ENCODE results near the gene LRP1. TPM values are rescaled to one million over a fixed set of nuclear protein-coding genes. Genes with fewer than 3 reads are reported as not detected.

The LRP1 gene
- total RNA-seq, 1 donor from 2014 or later: 24.7 TPM

DNA sequence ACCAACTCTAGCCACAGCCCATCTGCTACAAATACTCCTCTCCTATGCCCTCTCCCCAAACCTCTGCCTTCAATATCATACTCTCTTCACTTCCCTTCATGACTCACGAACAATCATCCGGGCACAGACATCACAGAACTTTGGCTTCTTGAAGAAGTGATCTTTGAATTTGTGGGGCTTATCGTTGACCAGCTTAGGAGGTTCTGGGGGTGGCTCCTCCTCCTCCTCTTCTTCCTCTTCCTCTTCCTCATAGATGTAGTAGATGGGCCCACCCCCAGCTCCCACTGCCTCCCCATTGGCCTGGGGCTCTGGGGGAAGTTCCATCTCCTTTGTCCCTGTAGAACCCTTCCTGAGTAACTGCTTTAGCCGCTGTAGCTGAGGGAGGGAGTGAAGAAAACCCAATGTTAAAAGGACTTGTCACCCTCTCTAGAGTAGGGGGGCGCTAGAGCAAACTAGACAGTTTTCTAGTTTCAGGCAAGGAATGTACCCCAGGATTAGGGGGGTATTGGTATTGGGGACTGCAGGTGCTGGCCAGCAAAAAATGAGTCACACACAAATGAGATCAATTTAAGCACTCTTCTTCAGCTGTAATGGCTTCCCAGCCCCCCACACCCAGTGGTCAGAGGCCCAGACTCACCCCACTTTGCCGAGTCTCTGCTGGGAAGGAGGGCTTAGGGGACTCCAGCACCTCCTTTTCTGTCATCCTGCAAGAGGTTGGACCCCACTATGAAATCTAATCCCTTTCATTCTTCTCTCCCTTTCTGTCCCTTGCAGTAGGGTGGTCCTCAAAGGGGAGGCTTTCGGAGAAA lies 120.9 kb downstream of the LRP1 start:
- Mint-ChIP-seq H3K27ac (ENCODE audit: unreplicated experiment) (no peak overlapping the region), H3K36me3 (ENCODE audit: low read depth, unreplicated experiment) (no peaks in the 10 kb centered on the region), H3K4me1 (ENCODE audit: unreplicated experiment) (peaks cover 9% of the 10 kb centered on the region), H3K9me3 (ENCODE audit: unreplicated experiment) (no peaks in the 10 kb centered on the region), H3K27me3 (ENCODE audit: unreplicated experiment) (peaks cover 8% of the 10 kb centered on the region), H3K4me3 (ENCODE audit: unreplicated experiment) (peak overlapping the region; percentile 33)
- TF ChIP-seq, protein P1, sequence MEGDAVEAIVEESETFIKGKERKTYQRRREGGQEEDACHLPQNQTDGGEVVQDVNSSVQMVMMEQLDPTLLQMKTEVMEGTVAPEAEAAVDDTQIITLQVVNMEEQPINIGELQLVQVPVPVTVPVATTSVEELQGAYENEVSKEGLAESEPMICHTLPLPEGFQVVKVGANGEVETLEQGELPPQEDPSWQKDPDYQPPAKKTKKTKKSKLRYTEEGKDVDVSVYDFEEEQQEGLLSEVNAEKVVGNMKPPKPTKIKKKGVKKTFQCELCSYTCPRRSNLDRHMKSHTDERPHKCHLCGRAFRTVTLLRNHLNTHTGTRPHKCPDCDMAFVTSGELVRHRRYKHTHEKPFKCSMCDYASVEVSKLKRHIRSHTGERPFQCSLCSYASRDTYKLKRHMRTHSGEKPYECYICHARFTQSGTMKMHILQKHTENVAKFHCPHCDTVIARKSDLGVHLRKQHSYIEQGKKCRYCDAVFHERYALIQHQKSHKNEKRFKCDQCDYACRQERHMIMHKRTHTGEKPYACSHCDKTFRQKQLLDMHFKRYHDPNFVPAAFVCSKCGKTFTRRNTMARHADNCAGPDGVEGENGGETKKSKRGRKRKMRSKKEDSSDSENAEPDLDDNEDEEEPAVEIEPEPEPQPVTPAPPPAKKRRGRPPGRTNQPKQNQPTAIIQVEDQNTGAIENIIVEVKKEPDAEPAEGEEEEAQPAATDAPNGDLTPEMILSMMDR (IDR thresholded peaks at IDR 0.05; ENCODE audit: unreplicated experiment): no peak
- DNase-seq (ENCODE audit: low spot score): no peak

DNA sequence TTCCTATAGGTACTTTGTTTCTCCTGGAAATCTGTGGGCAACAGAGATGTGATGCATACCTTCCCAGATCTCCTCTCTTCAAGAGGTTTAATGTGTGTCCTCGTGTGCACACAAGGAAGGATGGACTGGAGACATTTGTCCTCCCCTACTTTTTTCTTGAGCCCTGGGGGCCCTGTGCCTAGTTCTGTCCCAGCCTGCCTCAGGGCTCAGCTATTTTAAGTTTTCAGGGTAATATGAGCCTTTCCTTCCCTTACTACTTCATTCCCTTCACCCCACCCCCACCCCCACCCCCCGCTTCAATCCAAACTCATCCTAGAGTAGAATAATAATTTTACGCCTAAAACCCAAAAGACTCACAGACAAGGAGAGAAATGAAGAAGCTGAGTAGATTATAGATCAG lies 122.3 kb downstream of the LRP1 start:
- TF ChIP-seq, protein P1 (IDR thresholded peaks at IDR 0.05; ENCODE audit: unreplicated experiment): no peak
- H3K27me3 Mint-ChIP-seq (ENCODE audit: unreplicated experiment): peaks cover 3% of the 10 kb centered on the region
- peaks cover 14% of the 10 kb centered on the region for H3K4me1 Mint-ChIP-seq (ENCODE audit: unreplicated experiment)
- no peak overlapping the region for H3K4me3 Mint-ChIP-seq (ENCODE audit: unreplicated experiment)
- no peak overlapping the region for H3K27ac Mint-ChIP-seq (ENCODE audit: unreplicated experiment)
- no peak for DNase-seq (ENCODE audit: low spot score)
- no peaks in the 10 kb centered on the region for H3K9me3 Mint-ChIP-seq (ENCODE audit: unreplicated experiment)
- H3K36me3 Mint-ChIP-seq (ENCODE audit: low read depth, unreplicated experiment): no peaks in the 10 kb centered on the region

DNA sequence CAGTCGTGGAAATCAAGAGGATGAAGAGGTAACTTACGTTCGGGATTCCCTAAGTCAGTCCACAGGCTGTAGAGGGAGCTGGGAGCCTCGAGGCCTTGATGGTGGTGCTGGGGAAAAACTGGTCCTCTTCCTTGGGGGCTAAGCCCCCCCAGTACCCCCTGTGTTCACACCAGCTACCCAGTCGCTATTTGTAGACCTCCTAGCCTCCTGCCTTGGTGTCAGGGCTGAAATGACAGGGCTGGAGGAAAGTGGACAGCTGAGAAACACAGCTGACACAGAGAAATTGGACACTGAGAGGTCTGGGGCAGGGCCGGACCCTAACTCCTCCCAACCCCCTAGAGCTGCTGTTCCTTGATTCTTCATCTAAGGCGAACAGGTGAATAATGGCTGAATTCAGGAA lies 122.7 kb downstream of the LRP1 start, which contains the start of gene STAC3:
Gene STAC3 (minus strand): TSS at position 232 of the 400 bp plus-strand sequence. CDS start 1,551 bp downstream, outside the sequence.
- TF ChIP-seq, protein P1 (IDR thresholded peaks at IDR 0.05; ENCODE audit: unreplicated experiment): no peak
- no peak for DNase-seq (ENCODE audit: low spot score)
- H3K4me3 Mint-ChIP-seq (ENCODE audit: unreplicated experiment): no peak within 1 kb of the TSS
- H3K4me1 Mint-ChIP-seq (ENCODE audit: unreplicated experiment): peaks cover 17% of the 10 kb centered on the region
- peaks cover 3% of the 10 kb centered on the region for H3K36me3 Mint-ChIP-seq (ENCODE audit: low read depth, unreplicated experiment)
- H3K27me3 Mint-ChIP-seq (ENCODE audit: unreplicated experiment): peaks cover 3% of the 10 kb centered on the region
- H3K27ac Mint-ChIP-seq (ENCODE audit: unreplicated experiment): no peak within 1 kb of the TSS
- H3K9me3 Mint-ChIP-seq (ENCODE audit: unreplicated experiment): no peaks in the 10 kb centered on the region

DNA sequence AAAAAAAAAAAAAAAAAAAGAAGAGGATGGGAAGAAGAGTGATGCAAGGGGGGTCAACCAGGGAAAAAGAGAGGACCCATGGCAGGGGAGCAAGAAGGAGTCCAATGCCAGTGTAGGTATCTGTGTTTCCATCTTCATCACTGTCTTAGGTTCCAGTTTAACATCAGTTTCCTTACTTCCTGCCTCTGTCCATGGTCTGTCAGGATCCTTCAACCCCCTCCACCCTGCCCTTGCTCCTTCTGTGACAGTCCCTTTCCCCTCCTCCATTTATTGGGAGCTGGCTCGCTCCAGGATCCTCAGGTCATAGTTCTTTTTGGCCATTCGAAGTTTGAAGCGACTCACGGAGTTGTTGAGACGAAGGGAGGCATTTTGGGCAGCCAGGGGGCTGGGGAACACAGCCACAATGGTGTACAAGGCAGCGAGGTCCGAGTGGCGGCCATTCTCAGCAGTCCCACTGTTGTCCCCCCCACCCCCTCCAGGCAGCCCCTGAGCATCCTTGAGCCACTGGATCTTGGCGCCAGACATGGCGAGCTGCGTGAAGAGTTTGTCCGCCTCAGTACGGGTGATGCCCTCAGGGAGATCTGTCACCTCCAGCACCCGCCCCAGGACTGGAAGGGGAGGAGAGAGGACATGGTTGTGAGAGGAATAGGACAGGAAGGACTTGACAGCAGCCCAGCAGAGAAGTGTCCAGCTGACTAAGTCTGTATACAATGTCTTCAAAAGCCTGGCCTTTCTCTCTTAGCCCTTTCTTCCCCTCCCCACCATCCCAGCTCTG lies 126.4 kb downstream of the LRP1 start:
- peaks cover 3% of the 10 kb centered on the region for H3K27me3 Mint-ChIP-seq (ENCODE audit: unreplicated experiment)
- DNase-seq (ENCODE audit: low spot score): no peak
- no peak overlapping the region for H3K4me3 Mint-ChIP-seq (ENCODE audit: unreplicated experiment)
- TF ChIP-seq, protein P1 (IDR thresholded peaks at IDR 0.05; ENCODE audit: unreplicated experiment): no peak
- H3K4me1 Mint-ChIP-seq (ENCODE audit: unreplicated experiment): peaks cover 17% of the 10 kb centered on the region
- H3K27ac Mint-ChIP-seq (ENCODE audit: unreplicated experiment): no peak overlapping the region
- peaks cover 9% of the 10 kb centered on the region for H3K36me3 Mint-ChIP-seq (ENCODE audit: low read depth, unreplicated experiment)
- H3K9me3 Mint-ChIP-seq (ENCODE audit: unreplicated experiment): no peaks in the 10 kb centered on the region
